Effector CD4-positive, alpha-beta T cell (primary cell): ENCODE data around the gene MOCOS.

Experiments
- DNase-seq: peaks from one replicate; pipeline ENCODE4 v3.0.0-alpha.2; 2020

The MOCOS gene

DNA sequence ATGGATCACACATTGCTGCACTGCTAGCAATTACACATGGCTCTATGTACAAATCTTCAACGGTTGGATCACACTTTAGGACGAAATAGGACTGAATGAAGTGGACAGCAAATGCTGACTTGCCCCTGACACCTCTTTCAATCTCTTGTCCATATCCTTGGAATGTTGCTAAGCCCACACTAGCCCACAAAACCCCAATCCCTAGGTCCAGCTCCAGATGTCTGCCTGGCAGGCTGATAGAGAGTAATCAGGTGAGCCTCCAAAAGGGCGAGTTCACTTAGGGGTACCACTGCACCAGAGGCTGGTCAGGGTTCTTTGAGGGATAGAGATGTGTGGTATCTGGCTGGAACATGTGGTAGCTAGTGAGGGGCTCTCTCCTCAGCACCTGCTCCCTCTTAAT is 91.7 kb downstream of the MOCOS start:
- DNase-seq, result no peak

DNA sequence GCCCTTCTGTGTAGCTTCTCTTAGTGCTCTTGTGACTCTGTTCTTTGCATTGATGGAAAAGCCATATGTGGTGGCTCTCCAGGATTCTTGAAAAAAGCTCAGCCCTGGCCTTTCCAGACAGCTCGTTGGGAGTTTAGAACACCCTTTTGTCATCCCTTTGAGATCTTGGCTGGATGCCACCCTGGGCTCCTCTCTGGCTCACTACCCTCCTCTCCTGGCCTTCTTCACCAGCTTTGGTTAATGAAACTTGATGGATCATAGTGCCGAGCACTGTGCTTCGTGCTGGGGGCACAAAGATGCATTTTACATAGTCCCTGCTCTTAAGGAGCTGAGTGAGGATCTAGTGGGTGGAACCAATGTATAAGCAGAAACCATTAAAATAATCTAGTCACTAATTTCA is 94.6 kb downstream of the MOCOS start:
- DNase-seq, result no peak

DNA sequence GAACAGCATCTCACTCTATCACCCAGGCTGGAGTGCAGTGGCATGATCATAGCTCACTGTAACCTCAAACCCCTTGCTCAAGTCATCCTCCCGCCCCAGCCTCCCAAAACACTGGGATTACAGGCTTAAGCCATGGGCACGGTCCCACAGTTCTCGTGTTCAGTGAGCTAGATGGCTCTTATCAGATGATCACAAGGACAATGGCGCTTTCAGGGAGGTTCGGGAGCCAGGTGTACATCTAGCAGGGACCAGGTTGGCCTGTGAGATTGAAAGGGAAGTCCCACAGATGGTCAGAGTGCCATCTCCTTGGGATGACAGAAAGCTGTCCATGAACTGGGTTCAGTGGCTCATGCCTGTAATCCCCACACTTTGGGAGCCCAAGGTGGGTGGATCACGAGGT is 96.2 kb downstream of the MOCOS start:
- no peak for DNase-seq

DNA sequence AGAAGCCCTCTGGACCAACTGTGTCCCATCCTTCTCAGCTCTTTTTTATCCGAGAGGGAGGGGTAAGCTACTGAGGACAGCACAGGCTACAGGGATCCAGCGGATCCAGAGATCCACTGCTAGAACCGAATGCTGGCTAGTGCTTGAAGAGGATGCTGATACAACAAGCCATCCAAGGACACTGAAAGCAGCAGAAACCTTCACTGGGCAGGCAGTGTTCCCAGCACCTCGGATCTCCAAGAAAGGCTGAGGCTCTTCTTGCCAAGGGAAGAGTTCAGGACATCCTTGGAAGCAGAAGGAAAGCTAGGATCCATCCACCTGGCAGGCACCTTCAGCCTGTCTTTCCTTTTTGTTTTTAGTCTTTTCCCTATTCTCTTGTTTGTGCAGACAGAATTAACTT is 97.0 kb downstream of the MOCOS start:
- DNase-seq, result no peak

DNA sequence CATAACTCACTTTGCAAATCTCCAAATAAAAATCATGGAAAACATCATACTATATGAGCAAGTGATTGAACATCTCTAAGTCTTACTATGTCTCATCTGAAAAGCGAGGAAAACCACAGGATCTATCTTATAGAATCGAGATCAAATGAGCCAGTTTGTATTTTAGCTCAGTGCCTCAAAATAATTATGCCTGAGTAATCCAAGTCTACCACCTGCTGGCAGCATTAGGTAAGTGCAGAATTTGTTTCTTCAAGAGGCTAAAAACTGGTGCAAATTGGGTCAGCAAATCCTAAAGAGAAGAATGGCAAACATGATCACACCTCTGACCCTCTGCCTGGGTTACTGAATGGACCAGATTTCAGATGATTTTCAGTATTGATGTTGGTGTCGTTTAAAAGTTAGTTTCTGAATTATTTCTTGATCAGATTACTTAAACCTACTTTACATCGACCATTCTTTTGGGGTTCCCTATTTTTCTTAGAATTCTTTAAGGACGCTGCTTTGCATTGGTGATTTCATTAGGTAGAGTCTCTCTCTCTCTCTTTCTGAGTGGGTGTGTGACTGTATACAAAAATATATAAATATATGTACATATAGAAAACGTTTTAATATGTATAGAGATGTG is 97.5 kb downstream of the MOCOS start:
- peak; percentile 30 for DNase-seq

DNA sequence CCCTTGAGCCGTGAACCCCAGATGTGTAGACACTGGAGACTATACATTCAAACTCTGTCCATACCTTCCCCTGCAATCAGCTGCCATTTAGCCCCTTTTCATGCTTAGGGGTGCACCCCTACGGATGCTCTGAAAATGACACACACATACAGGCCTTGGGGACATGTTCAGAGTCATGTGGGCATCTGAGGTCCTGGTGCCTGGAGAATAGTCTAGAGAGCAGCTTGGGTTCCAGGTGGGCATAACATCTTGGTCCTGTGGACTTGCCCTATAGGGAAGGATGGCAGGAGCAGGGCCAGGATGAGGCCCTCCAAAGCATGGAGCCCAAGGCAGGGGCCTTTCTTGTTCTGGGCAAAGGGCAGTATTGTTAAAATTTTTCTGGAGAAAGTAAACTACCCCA is 100.4 kb downstream of the MOCOS start:
- DNase-seq, result no peak

DNA sequence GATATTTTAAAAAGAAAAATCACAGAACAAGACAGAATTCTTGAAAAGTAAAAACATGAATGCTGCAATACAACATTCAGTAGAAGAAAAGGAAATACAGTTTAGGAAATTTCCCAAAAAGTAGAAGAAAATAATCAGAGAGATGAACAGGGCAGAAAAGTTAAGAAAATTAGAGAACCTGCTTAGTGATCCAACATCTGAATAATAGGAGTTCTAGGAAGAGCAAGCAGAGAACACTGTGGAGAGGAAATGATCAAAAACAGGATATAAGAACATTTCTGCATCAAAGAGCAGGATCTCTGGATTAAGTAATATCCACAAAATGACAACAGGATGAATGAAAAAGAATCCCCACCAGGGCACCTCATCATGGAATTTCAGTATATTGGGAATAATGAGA is 101.4 kb downstream of the MOCOS start:
- no peak for DNase-seq

DNA sequence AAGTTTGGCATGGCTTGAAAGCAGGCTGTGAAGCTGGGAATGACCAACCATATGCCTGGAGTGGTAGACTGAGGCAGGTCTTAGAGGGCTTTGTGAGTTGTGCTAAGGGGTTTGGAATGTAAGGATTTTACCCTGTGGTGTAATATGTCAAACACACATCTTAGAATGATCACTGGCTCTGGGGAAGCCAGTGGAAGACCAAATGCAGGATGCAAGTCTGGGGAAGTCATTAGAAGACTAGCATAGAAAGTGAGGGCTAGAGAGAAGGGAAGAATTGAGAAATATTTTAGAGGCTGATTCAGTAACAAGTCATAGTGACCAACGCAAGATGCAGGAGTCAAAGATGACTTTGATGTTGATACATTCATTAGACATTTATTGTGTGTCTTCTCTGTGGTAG is 106.7 kb downstream of the MOCOS start:
- DNase-seq, result no peak

DNA sequence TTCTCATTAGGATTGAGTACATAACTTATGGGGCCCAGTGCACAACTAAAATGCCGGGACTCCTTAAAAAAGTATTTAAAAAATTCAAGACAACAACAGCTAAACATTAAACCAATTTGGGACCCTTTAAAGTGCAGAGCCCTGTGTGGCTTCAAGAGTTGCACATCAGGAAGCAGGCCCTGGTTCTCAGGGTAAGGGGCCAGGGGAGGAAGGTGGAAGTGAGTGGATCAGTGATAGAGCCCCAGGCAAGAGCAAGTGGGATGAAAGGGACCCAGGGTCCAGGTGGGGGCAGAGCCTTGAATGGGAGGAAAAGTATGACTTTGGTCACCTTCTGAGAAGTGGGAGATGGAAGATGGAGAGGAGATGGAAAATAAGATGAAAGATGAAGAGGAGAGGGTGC is 107.9 kb downstream of the MOCOS start:
- DNase-seq, result no peak

DNA sequence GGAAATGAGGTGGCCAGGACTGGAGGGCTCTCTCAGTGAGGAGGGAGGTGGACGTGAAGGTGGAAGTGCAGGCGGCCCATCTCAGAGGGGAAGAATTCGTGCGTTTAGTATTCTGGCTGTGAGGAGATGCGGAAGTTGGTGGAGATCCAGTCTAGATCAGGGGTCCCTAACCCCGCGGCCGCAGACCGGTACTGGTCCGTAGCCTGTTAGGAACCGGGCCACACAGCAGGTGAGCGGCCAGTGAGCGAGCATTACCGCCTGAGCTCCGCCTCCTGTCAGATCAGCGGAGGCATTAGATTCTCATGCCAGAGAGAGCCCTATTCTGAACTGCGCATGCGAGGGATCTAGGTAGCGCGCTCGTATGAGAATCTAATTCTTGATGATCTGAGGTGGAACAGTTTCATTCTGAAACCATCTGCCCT is 108.6 kb downstream of the MOCOS start:
- no peak for DNase-seq

DNA sequence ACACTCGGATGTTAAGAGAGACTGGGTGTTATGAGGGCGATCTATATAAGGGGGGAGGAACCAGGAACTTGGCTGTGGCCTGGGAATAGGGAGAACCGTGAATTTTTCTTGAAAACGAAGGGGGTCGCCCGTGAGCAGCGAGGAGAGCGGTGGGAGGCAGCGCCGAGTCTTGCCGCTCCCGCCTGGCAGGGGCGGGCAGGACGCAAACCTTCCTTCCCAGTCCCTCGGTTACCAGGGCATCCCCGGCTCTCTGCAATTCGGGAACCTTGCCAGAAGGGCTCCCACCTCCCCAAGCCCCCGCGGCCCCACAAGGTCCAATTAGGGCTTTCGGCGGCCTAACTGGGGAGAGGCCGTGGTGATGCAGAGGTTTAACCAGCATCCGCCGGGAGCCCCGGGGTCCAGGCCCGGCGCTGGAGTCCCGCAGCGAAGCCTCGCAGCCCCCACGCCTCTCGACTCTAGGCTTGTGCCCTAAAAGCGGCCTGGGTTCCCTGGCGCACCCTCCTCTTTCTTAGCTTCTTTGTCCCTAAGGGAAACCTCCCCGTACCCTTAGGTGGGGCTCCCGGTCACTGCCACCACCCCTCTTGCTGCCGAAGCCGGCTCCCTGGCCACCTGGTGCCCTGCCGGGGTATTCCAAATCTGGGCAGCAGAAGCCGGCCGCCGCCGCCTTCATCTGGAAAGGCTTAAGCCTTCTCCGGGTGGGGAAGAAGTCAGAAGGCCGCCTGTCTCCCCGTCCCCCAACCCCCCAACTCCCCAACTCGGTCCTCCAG is 109.5 kb downstream of the MOCOS start:
- DNase-seq, result no peak

DNA sequence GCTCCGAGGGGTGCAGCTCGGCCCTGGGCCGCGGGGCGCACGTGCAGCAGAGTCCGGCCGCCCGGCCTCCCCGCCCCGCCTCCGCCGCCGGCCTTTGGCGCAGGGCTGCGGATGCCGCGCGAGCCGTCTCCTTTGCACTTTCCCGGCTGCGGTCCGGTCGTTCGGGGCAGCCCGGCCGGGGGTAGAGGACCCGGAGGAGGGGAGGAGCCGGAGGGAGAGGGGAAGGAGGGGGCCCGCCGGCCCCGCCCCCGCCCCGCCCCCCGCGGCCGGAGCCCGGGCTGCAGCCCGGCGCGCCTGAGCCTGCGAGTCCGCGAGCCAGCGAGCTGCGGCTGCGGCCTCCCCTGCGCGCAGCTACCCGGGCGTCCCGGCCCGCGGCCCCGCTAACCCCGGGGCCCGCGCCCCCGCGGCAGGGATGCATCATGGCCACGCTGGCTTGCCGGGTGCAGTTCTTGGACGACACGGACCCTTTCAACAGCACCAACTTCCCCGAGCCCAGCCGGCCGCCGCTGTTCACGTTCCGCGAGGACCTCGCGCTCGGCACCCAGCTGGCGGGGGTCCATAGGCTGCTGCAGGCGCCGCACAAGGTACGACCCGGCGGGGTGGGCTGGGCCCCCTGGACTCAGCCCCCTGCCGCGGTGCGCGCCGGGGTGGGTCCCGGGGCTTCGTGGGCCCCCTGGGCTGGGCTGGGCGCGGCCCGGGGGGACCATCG is 110.3 kb downstream of the MOCOS start, which contains the start of gene FHOD3:
FHOD3 (plus strand) TSS at position 297 of the 709 bp plus-strand sequence; CDS start at position 420, 123 bp downstream.
- no peak for DNase-seq

DNA sequence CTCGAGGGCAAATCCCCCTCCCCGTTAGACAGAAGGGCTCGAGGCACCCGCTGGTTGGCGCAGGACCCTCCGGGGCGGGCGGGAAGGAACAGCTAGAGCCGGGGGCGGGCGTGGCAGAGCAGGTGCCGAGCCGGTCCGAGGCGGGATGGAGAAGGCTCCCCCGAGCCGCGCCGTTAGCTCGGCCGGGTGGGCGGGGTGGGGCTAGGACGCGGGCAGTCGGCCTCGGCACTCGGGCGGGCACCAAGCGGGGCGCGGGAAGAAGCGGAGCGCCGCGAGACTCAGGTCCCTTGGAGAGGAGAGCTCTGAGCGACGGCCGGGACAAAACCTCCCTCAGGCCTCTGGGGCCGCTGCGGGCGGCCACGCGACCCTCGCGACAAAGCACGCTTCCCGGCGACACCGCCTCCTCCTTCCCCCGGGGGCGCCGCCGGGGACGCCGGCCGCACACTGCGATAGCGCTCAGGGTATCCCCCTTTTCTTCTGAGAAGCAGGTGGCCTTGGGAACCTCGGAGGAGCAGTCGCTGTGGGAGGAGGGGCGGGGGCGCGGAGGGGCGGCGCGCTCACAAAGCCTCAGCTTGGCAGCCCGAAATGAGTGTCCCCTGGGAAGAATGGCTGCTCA is 110.9 kb downstream of the MOCOS start:
- no peak for DNase-seq

DNA sequence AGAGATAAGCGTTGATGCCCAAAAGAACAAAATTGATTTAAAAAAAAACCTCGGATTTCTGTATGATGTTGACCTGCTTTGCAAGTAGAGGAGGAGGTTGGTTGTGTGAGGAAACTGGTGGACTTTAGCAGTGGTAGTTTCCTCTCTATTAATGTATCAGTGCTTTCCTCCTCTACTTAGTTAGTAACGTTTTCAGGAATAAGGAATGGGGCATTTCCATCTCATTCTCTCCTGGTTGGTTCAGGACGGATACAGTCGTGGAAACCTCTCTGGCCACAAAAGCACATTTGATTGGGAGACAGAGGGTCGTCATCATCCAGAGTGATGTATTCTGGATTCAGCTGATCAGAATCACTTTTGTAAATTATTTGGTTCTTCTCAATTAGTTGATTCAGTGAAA is 111.7 kb downstream of the MOCOS start:
- DNase-seq, result no peak

DNA sequence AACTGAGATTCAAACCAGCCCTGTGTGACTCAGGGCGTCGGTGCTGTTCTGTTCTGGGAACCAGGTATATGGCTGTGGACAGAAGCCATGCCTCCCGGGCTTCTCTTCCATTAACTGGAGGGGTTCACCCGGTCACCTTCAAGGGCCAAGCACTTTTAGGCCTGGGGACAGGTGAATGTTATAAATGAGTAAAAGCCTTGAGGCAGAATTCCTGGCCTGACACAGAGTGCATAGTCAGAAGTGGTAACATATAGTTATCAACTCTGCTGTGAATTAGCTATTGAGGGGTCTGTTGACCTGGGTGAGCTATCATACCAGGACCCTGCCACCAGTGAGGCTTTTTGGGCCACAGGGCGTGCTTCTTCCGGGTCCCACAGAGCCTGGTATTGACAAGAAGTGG is 112.9 kb downstream of the MOCOS start:
- no peak for DNase-seq

DNA sequence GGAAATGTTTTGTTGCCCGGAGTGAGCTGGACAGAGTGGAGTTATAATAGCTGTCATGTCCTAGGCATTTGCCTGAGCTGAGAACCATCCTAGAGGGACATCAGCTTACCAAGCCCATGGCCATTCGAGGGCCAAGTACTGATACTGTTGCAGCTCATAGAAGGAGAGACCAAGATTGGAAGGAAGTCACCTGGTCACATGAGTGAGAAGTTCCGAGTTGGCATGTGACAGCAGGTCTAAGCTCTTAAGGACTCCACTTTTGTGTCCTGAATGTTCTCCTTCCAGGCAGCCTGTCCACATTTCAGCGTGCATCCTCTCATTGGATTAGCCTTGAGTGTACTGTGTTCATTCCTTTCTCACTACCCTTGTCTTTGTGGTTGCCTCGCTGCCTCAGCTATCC is 114.6 kb downstream of the MOCOS start:
- no peak for DNase-seq

DNA sequence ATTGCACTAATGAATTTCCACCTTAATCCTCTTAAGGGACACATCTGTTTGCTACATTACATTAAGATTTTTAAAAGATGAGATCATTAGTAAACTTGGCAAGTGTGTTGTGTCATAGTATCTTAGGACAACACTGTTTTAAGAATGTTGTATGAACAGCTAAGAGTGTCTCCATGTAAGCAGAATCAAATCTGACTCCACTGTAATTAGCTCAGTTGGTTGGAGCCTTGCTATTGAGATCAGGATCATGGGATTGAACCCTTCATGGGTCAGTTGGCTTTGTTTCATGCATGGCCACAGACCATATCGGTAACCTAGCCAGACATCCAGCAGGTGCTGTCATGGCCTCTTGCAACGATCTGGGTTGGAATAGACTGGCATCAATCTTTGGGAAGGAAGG is 115.4 kb downstream of the MOCOS start:
- no peak for DNase-seq

DNA sequence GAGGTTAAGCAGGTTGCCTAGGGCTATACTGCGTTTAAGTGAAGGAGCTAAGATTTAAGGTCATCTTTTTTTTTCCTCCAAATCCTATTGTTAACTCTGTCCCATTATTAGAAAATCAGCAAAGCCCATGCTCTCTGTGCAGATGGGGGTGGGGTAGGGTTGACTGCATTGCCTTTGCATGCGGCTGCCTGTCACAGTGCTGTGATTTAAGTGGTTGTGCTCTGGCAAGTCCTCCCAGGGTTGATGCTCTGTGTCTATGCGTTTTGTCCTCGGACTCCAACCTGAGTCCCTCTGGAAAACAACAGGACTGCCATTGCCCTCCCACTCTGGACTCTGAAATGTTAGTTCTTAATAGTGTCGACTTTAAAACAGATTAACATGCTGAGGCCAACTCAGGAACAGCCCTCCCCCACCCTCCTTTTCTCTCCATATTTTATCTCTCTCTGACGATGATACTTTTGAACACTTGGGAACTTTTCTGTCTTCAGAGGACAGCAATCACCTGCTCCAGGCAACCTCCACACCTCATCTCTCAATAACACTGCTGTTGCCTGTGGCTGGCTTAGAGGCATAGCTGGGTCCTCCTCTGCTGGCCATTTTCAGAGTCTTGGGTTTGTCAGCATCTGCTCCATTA is 116.0 kb downstream of the MOCOS start:
- no peak for DNase-seq

DNA sequence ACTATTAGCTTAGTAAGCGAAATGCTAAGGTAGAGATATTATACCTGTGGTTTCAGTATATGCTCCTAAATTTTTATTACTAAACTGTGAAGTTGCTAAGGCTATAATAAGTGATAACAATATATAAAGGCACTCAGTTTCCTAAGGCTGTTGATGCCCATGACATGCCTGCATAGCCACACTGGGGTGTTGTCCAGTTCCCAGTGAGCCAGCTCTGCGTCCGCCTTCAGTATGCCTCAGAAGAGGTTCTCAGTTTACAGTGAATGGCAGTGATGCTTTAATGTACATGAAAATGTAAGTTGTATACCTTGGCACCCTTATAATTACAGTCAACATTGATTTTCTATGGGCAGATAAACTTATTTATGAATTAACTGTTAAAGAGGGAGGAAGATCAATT is 117.4 kb downstream of the MOCOS start:
- no peak for DNase-seq

DNA sequence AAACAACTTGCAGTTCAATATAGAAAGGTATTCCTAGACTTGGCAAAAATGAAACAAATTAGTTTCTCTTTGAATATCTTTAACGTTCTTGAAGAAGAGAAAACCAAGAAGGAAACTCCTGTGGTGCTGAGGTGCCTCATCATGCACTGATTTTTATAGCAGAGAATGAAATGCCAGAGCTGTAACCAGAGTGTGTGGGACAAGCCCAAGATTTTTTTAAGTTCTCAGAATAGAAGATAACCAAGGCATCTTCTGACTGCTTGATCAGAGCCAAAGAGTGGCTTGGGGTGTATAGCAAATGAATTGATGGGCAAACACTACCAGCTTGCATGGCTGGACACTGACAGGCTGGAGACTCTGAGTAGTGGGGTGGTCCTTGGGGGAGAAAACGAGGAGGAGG is 118.1 kb downstream of the MOCOS start:
- DNase-seq, result no peak

DNA sequence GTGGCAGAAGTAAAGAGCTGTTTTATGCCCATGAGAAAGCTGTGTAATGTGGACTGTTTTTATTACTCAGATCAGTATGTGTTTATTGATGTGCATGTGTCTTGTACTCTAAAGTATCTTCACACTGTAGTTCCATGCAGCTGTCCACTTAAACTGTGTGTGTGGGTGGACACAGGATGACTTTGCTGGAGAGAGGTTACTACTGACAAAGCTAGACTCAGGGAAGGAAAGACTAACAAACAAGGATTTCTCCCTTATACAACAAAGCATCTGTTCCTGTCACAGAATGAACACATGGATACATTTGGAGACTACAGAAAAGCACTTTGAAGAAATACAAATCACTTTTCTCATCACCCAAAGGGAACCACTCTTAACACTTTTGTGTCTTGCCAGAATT is 120.2 kb downstream of the MOCOS start:
- DNase-seq, result no peak

DNA sequence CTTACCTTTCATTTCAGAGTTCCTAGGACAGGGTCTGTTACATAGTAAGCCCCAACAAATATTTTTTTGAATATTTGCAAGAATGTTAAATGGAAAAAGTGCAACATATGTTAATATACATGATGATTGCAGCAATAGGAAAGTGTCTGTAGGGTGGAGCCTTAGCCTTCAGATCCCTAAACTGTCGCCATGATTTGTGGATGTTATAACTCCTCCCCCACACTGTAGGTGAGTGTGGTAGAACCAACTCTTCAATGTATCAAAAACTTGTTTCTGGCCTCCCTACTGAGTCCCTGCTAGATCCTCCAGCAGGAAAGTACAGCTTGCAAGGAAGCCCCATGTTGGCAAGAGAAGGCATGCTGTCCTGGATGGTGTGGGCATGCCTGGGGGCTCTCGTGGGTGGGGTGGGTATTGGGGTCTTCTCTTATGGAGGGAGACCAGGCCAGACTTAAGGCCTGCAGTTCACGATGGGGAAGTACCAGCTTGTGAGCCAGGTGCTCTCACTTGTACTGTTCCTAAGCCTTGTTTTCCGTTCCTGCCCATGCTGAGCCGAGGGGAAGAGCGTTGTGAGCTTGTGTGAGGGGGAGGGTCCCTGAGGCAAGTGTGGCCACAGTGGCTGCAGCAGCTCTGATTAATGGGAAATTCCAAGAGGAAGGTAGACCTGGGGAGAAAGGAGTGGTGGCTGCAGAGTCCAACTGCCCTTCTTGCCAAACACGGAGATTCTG is 121.6 kb downstream of the MOCOS start:
- DNase-seq, result no peak
